GM18520 (cell line): Measurements from ENCODE around the gene LAMA3.

Source experiments
- ATAC-seq: cut with Tn5 transposase; IDR thresholded peaks from one replicate; pipeline ENCODE4 v1.9.1; 2021; ENCODE audit not compliant: unreplicated experiment

Gene LAMA3

DNA sequence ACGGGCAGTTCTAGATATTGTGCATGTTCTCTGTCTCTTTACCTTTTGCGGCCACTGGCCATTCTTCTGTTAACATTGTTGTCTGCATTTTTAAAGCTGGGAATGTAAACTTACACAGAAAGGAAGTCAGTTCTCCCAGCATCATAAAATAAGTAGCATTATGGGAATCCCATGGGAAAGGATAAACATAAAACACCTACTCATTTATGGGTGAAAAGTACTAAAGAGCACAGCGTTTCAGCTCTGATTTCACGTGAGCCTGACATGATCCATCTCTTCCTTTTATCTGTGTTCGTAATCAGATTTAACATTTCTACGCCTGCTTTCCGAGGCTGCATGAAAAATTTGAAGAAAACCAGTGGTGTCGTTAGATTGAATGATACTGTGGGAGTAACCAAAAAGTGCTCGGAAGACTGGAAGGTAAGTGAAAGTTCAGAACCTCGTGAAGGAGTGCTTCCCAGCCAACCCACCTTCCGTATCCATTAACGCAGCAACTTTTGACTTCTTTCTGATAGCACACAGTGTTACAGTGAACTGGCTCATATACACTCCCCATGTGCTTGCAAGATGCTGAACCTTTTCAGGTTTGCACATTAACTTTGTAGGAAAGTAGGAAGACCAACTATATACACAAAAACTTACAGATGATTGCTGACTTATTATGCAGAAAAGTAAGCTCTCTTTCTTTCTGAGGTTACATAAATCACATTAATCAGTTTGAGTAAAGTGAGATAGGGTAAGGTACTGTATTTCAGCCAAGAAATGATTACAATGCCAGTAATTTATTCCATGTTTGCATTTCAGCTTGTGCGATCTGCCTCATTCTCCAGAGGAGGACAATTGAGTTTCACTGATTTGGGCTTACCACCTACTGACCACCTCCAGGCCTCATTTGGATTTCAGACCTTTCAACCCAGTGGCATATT, 238.8 kb downstream of the LAMA3 start:
- no peak for ATAC-seq

DNA sequence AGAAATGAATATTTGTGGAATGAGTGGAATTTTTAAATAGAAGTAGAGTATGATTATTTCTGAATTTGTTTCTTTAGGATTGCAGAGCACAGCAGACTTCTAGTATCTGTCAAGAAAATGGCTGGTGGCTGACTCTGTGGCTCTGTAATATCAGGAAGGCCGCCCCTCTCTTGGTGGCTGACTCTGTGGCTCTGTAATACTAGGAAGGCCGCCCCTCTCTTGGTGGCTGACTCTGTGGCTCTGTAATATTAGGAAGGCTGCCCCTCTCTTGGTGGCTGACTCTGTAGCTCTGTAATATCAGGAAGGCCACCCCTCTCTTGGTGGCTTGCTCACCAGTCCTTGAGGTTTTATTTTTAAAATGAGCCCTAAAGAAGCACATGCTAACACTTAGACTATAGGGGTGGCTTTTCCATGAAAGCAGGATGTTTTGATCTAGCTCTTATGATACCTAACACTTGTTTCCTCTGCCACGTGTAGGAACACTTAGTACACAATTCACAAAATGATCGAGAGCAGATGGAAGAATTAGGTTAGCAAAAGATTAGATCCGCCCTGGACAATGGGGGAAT, 240.2 kb downstream of the LAMA3 start:
- no peak for ATAC-seq

DNA sequence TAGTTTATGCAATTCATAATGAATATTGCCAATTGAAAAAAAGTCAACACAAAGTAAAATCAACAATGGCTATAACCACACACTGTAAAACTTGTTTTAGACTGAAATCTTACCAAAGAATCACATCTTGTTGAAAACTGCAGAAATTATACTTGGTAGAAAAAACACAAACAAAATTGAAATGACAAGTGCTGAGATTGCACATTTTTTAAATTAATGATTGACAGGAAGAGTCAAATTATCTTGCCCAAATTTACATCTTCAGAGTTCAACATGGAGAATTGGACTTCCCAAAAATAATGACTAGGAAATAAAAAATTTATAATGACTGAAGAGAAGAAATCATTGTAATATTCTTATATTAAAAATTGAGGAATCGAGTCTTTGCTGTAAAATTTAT, 240.7 kb downstream of the LAMA3 start:
- ATAC-seq, result no peak

DNA sequence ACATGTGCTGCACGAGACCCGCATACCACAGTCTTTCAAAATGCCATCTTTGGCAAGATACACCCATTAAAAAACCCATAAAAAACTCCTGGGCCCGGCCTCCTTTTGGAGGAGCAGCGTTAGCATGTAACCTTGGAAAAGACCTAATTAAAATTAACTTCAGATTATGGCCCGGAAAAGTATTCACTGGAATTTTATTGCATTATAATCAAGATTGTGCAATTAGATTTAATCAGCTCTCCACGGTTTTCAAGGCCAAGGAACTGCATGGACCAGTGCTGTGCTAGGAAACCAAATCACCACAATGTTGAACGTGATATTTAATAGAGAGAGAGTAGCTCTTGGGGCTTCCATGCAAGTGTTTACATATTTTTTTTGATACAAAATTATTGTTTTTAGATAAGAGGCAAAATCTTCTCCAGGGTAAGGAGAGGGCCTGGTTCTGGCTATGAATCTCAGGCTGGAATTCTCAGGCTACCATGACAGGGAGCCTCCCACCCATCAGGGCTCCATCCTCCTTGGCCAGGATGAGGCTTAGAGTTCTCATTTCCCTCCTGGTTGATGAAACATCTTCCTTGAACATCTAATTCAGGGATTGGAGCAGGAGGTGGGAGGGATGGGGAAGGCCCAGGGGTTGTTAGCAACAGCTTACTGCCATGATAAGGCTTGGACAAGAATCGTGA, 243.3 kb downstream of the LAMA3 start:
- ATAC-seq, result no peak

DNA sequence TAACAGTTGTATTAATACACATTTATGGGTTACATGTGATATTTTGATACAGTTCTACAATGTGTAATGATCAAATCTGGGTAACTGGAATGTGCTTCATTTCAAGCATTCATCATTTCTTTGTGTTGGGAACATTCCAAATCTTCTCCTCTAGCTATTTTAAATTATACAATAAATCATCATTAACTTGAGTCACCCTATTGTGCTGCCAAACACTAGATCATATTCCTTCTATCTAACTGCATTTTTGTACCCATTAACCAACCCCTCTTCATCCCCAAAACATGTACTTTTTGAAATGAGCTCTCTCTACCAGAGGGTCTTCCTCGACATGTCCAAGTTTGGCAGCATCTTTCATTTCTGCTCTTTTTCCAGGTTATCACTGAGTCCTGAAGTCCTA, 244.2 kb downstream of the LAMA3 start:
- no peak for ATAC-seq

DNA sequence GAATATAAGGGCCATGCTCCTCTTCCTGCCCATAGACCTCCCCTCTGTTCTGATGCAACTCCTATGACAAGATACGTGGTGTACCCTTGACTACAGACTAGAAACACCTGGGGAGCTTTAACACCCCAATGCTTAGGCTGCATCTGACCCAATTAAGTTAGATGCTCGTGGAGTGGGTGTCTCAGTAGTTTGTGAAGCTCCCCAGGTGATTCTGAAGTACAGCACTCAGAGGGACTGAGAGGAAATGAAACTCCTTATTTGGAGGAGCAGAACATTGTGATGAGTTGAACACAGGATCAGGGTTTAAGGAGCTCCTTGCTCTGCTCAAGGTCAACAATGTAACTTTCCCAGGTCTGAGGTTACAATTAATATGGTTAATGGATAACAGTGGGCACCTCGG, 245.0 kb downstream of the LAMA3 start:
- no peak for ATAC-seq

DNA sequence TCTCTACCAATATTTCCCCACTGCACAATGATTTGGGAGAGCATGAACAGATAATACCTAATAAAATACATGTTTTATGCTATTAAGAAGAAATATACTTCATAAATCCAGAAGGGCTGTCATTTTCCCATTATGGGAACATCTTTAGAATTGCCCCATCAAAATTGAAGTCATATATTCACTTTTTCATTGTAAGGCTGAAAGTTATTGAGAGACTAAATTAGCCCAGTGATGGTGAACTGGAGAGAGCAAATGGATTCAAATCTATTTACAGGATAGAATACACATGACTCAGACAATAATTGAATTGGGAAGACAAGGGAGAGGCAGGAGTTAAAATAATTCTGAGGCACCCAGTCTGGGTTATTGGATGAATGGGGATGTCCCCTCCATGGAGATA, 245.6 kb downstream of the LAMA3 start:
- ATAC-seq, result no peak

DNA sequence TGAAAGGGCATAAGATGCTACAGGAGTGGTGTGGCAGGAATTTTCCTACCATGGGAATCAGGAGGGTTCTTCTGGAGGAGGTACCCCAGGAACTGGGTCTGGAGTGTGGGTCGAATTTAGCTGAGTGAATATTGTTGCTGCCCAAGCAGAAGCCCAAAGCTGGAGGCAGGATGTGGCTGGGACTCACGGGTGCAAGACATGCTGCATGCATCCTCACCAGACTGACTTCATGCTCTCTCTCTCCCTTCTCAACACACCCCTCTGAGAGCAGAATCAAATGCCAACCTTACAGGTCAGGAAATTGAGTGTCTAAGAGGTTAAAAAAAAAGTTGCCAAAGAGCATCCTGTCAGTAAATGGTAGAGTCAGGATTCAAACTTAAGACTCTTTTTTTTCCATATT, 246.6 kb downstream of the LAMA3 start:
- no peak for ATAC-seq

DNA sequence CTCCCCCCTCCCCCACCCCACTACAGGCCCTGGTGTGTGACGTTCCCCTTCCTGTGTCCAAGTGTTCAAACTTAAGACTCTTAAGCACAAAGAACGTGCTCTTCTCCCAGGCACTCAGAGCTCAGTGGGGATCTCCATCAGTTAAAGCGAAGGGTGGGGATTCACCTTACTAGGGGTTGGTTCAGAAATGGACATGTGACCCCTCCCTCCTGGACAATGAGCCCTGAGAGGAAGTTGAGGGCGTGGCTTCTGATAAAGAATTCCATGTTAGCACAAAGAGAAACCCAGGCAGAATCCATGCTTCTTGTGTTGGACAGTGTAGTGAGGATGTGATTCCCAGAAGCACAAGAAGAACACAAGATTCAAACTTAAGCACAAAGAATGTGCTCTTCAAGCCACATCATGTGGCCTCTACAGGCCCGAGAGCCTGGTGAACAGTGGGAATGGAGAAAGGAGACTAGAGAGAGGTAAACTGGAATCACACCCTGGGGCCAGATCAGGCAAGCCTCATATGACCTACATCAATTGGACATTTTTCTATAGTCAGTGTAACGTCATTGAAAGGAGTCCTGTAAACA, 247.2 kb downstream of the LAMA3 start:
- ATAC-seq, result no peak

DNA sequence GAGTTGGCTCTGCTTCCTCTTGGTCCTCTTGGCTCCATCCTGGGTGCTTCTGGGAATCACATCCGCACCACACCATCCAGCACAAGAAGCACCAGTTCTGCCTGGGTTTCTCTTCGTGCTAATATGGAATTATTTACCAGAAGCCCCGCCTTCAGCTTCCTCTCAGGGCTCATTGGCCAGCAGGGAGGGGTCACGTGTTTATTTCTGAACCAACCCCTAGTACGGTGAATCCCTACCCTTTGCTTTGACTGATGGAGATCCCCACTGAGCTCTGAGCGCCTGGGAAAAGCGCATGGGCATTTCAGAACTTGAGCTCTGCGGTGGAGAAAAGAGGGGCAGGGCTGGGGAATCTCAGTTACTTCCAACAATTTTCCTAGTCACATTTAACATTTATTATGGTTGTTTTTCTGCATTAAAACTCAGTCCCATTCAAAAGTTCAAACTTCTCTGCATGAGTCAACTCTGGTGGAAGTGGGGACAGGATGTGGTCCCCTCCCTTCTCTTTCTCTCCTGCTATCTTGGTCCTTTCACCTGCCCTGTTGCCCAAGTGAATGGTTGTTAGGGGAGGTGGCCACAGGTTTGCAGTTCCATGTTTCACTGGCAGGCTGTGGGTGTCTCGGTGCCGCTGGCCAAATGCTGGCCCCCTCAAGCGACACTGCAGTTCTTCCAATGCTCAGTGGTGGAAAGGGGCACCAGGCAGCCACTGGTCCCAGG, 248.9 kb downstream of the LAMA3 start:
- no peak for ATAC-seq

DNA sequence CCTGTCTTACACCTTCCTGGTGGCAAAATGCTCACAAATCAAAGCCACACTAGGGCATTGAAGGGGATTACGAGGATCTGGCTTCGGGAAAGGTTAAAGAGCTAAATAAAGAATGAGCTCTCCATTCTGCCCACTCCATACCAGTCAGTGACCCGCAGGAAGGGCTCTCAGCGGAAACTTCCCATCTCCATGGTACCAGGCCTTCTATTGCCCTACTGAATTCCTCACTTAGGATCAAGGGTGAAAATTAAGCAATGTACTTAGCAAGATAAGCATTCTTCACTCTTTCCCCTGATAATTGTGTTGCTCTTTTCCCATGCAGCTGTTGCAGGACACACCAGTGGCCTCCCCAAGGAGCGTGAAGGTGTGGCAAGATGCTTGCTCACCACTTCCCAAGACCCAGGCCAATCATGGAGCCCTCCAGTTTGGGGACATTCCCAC, 249.7 kb downstream of the LAMA3 start:
- no peak for ATAC-seq

DNA sequence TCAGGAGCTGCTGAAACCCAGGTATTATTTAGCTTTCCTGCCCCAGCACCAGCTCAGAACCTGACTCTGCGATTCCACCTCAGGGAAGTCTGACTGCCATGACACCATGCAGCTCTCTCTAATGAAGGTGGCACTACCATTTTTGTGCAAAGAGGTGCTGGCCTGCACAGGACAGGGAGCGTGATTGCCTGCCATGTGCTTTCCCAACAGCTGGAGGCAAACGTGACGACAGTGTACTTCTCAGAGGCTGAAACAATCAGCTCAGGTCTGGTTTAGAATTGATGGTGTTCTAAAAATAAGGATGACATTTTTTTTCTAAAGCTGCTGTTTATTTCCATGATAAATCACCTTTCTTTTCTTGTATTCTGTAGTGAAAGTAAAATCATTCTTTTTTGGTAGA, 250.1 kb downstream of the LAMA3 start:
- ATAC-seq, result no peak

DNA sequence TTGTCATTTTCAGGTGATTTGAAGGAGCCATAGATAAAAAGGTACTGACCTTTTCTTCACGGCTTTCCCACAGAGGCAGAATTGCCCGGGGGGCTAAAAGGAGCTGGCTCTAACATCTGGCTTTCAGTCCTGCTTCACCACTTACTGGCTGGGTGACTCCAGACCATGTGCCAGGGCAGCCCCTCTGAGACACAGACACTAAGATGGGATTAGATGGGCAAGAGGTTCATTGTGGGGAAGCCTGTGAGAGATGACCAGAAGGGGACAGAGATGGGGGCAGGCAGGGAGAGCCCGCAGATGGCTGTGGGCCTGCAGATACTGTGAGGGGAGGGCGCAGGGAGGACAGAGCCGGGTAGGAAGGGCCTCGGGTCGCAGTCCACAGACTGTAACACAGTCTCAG, 250.6 kb downstream of the LAMA3 start:
- no peak for ATAC-seq

DNA sequence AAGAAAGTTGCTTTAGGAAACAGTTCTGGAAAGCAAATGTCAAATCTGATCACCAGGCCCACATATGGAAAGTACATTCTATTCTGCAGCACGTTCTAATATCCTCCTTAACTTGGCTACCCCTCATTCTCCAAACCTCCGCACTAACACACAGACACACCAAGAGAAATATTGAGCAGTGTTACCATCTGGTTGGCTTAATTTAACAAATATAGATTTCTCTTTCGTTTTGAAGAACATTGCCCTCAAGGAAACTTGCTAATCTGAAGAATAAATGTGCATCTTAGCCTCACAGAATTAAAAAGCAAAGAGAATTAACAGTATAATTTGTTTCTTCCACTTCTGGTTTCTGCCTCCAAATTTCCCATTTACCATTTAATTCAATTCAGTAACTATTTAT, 252.5 kb downstream of the LAMA3 start:
- ATAC-seq, result no peak

DNA sequence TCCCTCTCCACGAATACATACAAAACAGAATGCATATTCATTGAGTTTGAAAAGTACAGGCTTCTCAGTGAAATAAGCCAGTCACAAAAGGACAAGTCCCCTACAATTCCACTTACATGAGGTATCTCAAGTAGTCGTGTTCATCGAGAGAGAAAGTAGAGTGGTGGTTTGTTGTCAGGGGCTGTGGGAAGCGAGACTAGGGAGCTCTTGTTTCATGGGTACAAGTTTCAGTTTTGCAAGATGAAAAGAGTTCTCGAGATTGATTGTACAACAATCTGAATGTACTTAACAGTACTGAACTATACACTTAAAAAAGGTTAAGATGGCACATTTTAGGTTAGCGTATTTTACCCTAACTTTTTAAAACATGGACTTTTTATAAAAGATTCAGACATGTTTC, 253.9 kb downstream of the LAMA3 start:
- no peak for ATAC-seq

DNA sequence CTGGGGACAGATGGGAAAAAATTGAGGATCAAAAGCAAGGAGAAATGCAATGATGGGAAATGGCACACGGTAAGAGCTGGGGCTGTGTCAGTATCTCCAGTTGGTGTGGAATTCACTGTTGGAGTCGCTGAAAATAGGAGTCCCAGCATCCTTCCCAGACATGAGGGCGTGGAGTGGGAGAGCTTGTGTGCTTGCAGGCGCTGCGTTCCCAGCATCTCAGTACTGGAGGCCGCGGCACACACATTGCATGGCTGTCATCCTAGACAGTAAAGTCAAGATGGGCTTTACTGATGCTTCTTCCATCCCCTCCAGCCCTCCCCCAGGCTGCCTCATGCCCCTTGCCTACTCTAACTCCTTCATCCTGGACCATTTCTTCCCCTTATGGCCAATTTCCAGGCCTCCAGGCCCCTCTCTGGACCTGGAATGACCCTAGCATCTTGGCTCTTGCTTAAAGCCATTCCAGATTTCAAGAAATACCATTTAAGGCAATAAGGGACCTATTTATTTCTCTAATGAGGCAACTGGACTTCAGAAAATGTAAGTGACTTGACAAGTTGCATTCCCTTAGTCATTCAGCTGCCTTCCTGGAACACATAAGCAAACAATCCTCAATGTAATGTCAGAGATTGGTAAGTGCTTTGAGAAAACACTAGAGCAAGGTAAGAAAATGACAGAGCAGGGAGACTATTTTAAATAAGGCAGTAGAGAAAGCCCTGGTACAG, 254.8 kb downstream of the LAMA3 start:
- no peak for ATAC-seq

DNA sequence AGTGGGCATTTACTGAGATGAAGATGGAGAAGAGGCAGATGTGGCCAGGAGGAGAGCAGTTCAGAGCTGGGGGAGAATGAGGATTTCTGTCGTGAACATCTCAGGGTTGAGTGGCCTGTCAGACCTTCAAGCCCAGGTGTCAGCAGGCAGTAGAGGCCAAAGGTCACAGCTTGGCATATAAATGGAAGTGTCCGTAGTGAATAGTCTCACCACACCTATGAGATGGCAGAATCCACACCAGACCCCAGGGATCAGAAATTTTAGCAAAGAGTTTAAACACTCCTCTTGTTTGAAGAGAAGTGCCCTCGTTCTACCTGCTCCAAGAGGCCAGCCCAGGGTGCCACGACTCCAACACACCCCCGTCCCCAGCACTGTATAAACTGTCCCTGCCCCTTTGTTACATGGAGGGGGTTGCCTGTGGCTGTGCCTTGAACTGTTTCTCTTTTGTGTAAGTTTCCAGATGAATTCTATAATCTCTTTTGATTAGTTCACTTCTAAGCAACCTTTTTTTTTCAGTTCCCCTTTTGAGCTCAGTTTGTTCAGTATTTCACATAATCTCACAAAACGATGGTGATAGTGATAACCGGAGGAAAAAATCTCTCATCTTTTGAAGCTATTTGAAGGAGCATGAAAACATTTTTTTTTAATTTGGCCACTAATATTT, 256.3 kb downstream of the LAMA3 start:
- ATAC-seq, result no peak

DNA sequence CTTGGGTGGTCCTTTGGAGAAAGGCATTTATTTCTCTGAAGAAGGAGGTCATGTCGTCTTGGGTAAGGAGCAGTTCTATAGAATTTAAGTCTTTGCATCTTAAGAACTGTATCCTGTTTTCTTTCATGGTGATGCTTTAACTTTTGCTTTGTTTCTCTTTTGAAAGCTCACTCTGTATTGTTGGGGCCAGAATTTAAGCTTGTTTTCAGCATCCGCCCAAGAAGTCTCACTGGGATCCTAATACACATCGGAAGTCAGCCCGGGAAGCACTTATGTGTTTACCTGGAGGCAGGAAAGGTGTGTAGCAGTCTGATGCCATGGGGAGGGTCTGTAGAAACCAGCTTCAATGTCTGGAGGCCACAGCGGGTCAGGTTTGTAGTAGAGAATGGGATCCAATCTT, 260.6 kb downstream of the LAMA3 start:
- no peak for ATAC-seq

DNA sequence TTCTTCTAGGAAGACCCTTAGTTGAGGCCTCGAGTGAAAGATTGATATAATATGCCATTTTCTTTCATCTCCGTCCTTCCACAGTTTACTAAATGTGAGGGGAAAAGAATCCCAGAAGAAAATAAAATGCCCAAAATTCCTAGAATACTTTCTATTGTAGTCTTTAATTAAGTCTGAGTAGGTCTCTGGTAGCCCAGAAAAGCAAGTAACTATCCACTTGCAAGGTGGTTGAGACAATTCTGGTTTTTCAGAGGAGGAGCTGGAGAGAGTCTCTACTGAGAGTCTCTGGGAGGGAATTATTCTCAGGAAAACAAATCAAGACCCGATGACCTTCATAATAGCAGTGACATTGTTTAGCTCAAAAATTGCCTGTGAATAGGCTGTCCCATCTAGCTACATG, 261.4 kb downstream of the LAMA3 start:
- ATAC-seq, result no peak

DNA sequence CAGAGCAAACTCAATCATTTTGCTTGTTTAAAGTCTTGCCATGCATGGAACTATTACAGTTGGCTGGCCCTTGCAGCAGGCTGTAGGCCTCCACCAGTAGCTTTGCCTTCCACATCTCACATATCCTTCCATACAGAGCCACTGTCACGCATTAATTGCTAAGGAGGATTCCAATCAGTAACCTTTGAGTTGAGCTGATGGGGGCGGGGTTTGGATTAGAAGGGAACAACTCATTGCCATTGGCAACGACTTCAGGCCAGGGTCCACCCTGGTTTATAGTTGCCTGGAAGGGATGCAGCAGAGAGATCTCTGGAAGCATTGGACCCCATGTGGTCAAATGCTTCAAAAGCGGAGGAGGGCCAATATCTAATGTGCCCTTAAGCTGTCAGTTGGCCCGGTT, 262.0 kb downstream of the LAMA3 start:
- ATAC-seq, result no peak
